Smooth muscle cell (in vitro differentiated cells): ENCODE data around the gene RGS4. TPM values are rescaled to one million over a fixed set of nuclear protein-coding genes. Genes with fewer than 3 reads are reported as not detected.

Experiments
- DNase-seq: peaks from one replicate; lab custom pipeline; 2025; ENCODE audit not compliant: unreplicated experiment; lab: John Stamatoyannopoulos, UW
- H2AFZ ChIP-seq: fragments of 200-600 bp; sonication (generic); 2 replicates; pipeline ENCODE4 v1.6.0; 2016; ENCODE audit warnings: antibody characterized with exemption, low read depth, mild to moderate bottlenecking
- H3F3A ChIP-seq: fragments of 200-600 bp; sonication (generic); 2 replicates; pipeline ENCODE4 v1.6.0; 2017; ENCODE audit warnings: antibody characterized with exemption, low read depth
- H3K27ac ChIP-seq: fragments of 200-600 bp; sonication (generic); 2 replicates; pipeline ENCODE4 v1.5.1; 2016; ENCODE audit warnings: low read depth, mild to moderate bottlenecking
- H3K27me3 ChIP-seq: fragments of 200-600 bp; sonication (generic); 2 replicates; pipeline ENCODE4 v1.6.1; 2016; ENCODE audit warnings: low read depth, mild to moderate bottlenecking
- H3K36me3 ChIP-seq: fragments of 200-600 bp; sonication (generic); 2 replicates; pipeline ENCODE4 v1.5.1; 2016; ENCODE audit warnings: low read depth
- H3K4me1 ChIP-seq: fragments of 200-600 bp; sonication (generic); 2 replicates; pipeline ENCODE4 v1.5.1; 2016; ENCODE audit warnings: low read depth
- H3K4me2 ChIP-seq: fragments of 200-600 bp; sonication (generic); 2 replicates; pipeline ENCODE4 v1.6.0; 2016; ENCODE audit warnings: mild to moderate bottlenecking
- H3K4me3 ChIP-seq: fragments of 200-600 bp; sonication (generic); 2 replicates; pipeline ENCODE4 v1.5.1; 2016; ENCODE audit warnings: mild to moderate bottlenecking
- H3K79me2 ChIP-seq: fragments of 200-600 bp; sonication (generic); 2 replicates; pipeline ENCODE4 v1.6.0; 2016; ENCODE audit warnings: low read depth, mild to moderate bottlenecking
- H3K9ac ChIP-seq: fragments of 200-600 bp; sonication (generic); 2 replicates; pipeline ENCODE4 v1.6.0; 2016; ENCODE audit warnings: low read depth
- H3K9me3 ChIP-seq: fragments of 200-600 bp; sonication (generic); replicated peaks from 2 replicates; pipeline ENCODE4 v1.5.1; 2016; ENCODE audit warnings: low read depth
- H4K20me1 ChIP-seq: fragments of 200-600 bp; sonication (generic); 2 replicates; pipeline ENCODE4 v1.6.0; 2016; ENCODE audit warnings: low read depth
- CTCF ChIP-seq: fragments of 200-600 bp; sonication (generic); IDR thresholded peaks from 2 replicates; pipeline ENCODE4 v1.5.1; 2017; ENCODE audit warnings: borderline replicate concordance, mild to moderate bottlenecking, antibody characterized with exemption; ENCODE audit not compliant: insufficient read depth, poor library complexity, severe bottlenecking
- WGBS: methylation state at CpG from one replicate; pipeline ENCODE4 v1.1.7; 2016; ENCODE audit warnings: low lambda C conversion rate; 5-methylcytosine and 5-hydroxymethylcytosine counted together
- polyA plus RNA-seq: library from polyadenylated mRNA; unstranded; fragments of >200 nt; fragmentation: Nextera tagmentation; extraction: Ambion mirVana; gene quantifications from 2 replicates; pipeline ENCODE4 v1.2.1, GENCODE V29; 2016
- total RNA-seq: library from RNA; depleted of rRNA; stranded (reverse); fragments of >200 nt; gene quantifications from 2 replicates; pipeline ENCODE4 v1.2.3, GENCODE V29; 2014

The RGS4 gene
- total and polyA plus RNA-seq, 2 experiments from 2014 or later = 6.2 to 50.6 TPM

- Histone ChIP-seq H3K9me3 (no peaks in the 10 kb centered on the region), H2AFZ (no peak overlapping the region), H3K9ac (no peak overlapping the region), H4K20me1 (no peaks in the 10 kb centered on the region), H3F3A (peaks cover 5% of the 10 kb centered on the region), H3K4me3 (no peak overlapping the region), H3K36me3 (no peaks in the 10 kb centered on the region), H3K4me2 (no peak overlapping the region), H3K27me3 (no peaks in the 10 kb centered on the region), H3K4me1 (peaks cover 11% of the 10 kb centered on the region), H3K79me2 (no peaks in the 10 kb centered on the region), H3K27ac (no peak overlapping the region)
- TF ChIP-seq CTCF = no peak
- no peak for DNase-seq
- 53% methylated on average over 2 of the region's 2 CpGs for WGBS
Observed at GRCh38 chr1:163054181-163054591, 15.0 kb upstream of the RGS4 start.

GRCh38 chr1:163055005-163055404, 14.2 kb upstream of the RGS4 start:
- 32% methylated on average over 2 of the region's 2 CpGs for WGBS
- Histone ChIP-seq H3K4me2 (no peak overlapping the region), H3K4me1 (peaks cover 11% of the 10 kb centered on the region), H3K4me3 (no peak overlapping the region), H3K79me2 (no peaks in the 10 kb centered on the region), H3K9me3 (no peaks in the 10 kb centered on the region), H3K27ac (no peak overlapping the region), H4K20me1 (no peaks in the 10 kb centered on the region), H3F3A (peaks cover 5% of the 10 kb centered on the region), H3K9ac (no peak overlapping the region), H3K36me3 (no peaks in the 10 kb centered on the region), H2AFZ (no peak overlapping the region), H3K27me3 (no peaks in the 10 kb centered on the region)
- no peak for TF ChIP-seq CTCF
- DNase-seq = no peak

GRCh38 chr1:163055531-163055930, 13.6 kb upstream of the RGS4 start:
- no peak overlapping the region for H3K9ac ChIP-seq
- TF ChIP-seq CTCF = no peak
- peaks cover 11% of the 10 kb centered on the region for H3K4me1 ChIP-seq
- H2AFZ ChIP-seq = no peak overlapping the region
- H3K27ac ChIP-seq = no peak overlapping the region
- H3K27me3 ChIP-seq = no peaks in the 10 kb centered on the region
- no peaks in the 10 kb centered on the region for H4K20me1 ChIP-seq
- no peaks in the 10 kb centered on the region for H3K79me2 ChIP-seq
- peaks cover 5% of the 10 kb centered on the region for H3F3A ChIP-seq
- no peak overlapping the region for H3K4me2 ChIP-seq
- H3K9me3 ChIP-seq = no peaks in the 10 kb centered on the region
- no peak overlapping the region for H3K4me3 ChIP-seq
- no peak for DNase-seq
- 95% methylated on average over 4 of the region's 4 CpGs for WGBS
- H3K36me3 ChIP-seq = no peaks in the 10 kb centered on the region

- H2AFZ ChIP-seq = peak overlapping the region; percentile 93
- H3K4me2 ChIP-seq = peak overlapping the region; percentile 71
Observed at GRCh38 chr1:163056831-163057230, 12.3 kb upstream of the RGS4 start.

More at GRCh38 chr1:163056831-163057230, 12.3 kb upstream of the RGS4 start:
- peaks cover 11% of the 10 kb centered on the region for H3K4me1 ChIP-seq
- no peak for DNase-seq
- no peak overlapping the region for H3K4me3 ChIP-seq
- peak overlapping the region; percentile 91 for H3K27ac ChIP-seq
- peaks cover 5% of the 10 kb centered on the region for H3F3A ChIP-seq
- peak overlapping the region; percentile 11 for H3K9ac ChIP-seq
- no peaks in the 10 kb centered on the region for H4K20me1 ChIP-seq
- H3K36me3 ChIP-seq = no peaks in the 10 kb centered on the region
- H3K9me3 ChIP-seq = no peaks in the 10 kb centered on the region
- no peaks in the 10 kb centered on the region for H3K79me2 ChIP-seq
- TF ChIP-seq CTCF = no peak
- H3K27me3 ChIP-seq = no peaks in the 10 kb centered on the region
